K562 (cell line): ENCODE data around the gene NEB. TPM values are rescaled to one million over a fixed set of nuclear protein-coding genes. Genes with fewer than 3 reads are reported as not detected.

Source experiments
- BRD4 ChIP-seq: fragments of 200-600 bp; sonication (generic); IDR thresholded peaks from 2 replicates; pipeline ENCODE4 v1.6.1; 2017; ENCODE audit warnings: inconsistent platforms
- CBX5 ChIP-seq: IDR thresholded peaks from 2 replicates; pipeline ENCODE4 v1.6.1; 2014; ENCODE audit warnings: low read depth, borderline replicate concordance
- ELF1 ChIP-seq: fragments of 200-800 bp; sonication (Bioruptor generic); IDR thresholded peaks from 2 replicates; pipeline ENCODE4 v1.6.1; 2016; ENCODE audit warnings: missing genetic modification characterization, missing compliant biosample characterization
- EP400 ChIP-seq: fragments of 450-650 bp; IDR thresholded peaks from 2 replicates; pipeline ENCODE4 v1.6.1; 2017; ENCODE audit warnings: antibody characterized with exemption, mild to moderate bottlenecking, moderate library complexity
- FUS ChIP-seq: fragments of 200-400 bp; formaldehyde crosslinking; optimal IDR thresholded peaks from 2 replicates; pipeline ENCODE3; 2017; ENCODE audit warnings: low read depth, low read length
- GATAD2A ChIP-seq: fragments of 450-650 bp; IDR thresholded peaks from 2 replicates; pipeline ENCODE4 v1.6.1; 2017
- L3MBTL2 ChIP-seq: fragments of 450-650 bp; IDR thresholded peaks from 2 replicates; pipeline ENCODE4 v1.6.1; 2016; ENCODE audit warnings: mild to moderate bottlenecking, moderate library complexity
- RAD21 ChIP-seq, 2 experiments: fragments of 250-450 bp in 1 of 2; fragments of 450-650 bp in 1 of 2; sonication (Bioruptor Pico) in 1 of 2; formaldehyde crosslinking in 1 of 2; IDR thresholded peaks in 1 of 2; conservative IDR thresholded peaks in 1 of 2; 2 replicates each; pipeline versions ENCODE4 v1.4.0 to v1.8.0; 2020 to 2022; ENCODE audit warnings: mild to moderate bottlenecking in 2 of 2, moderate library complexity in 1 of 2
- RCOR1 ChIP-seq, 2 experiments: IDR thresholded peaks; 2 replicates each; pipeline ENCODE4 v1.6.1; 2012; ENCODE audit warnings: low read depth in 2 of 2, low read length in 2 of 2, borderline replicate concordance in 1 of 2, improper control_type of control experiment in 1 of 2
- SIX5 ChIP-seq, 2 experiments: IDR thresholded peaks; 2 replicates each; pipeline ENCODE4 v1.6.1; 2011; ENCODE audit warnings: low read length in 2 of 2, borderline replicate concordance in 1 of 2, low read depth in 1 of 2, mild to moderate bottlenecking in 1 of 2, moderate library complexity in 1 of 2; ENCODE audit not compliant: insufficient read depth in 1 of 2
- SREBF2 ChIP-seq: sonication (generic); formaldehyde crosslinking; IDR thresholded peaks from 2 replicates; pipeline ENCODE4 v1.4.0; 2020; ENCODE audit warnings: mild to moderate bottlenecking, missing genetic modification reagents
- ZNF3 ChIP-seq: fragments of 250-450 bp; sonication (Bioruptor Pico); IDR thresholded peaks from 2 replicates; pipeline ENCODE4 v1.5.0; 2021; ENCODE audit warnings: mild to moderate bottlenecking, moderate library complexity
- ZNF347 ChIP-seq: fragments of 450-650 bp; formaldehyde crosslinking; IDR thresholded peaks from 2 replicates; pipeline ENCODE4 v1.4.0; 2020; ENCODE audit warnings: low read depth, mild to moderate bottlenecking, moderate library complexity
- ZNF696 ChIP-seq: fragments of 250-450 bp; sonication (Bioruptor Pico); conservative IDR thresholded peaks from 2 replicates; pipeline ENCODE4 v1.4.0; 2020; ENCODE audit warnings: mild to moderate bottlenecking, moderate library complexity
- ZSCAN29 ChIP-seq: fragments of 450-650 bp; IDR thresholded peaks from 2 replicates; pipeline ENCODE4 v1.6.1; 2017
- polyA plus RNA-seq, 8 experiments: library from polyadenylated mRNA; depleted of rRNA in 4 of 8; stranded (reverse) in 5 of 8; unstranded in 3 of 8; fragments of >200 nt; fragmentation: Nextera tagmentation in 2 of 8; fragmentation: Illumina TruSeq in 1 of 8; extraction: Ambion mirVana in 2 of 8; extraction: Trizol in 1 of 8; gene quantifications; 2 replicates each; pipeline versions ENCODE4 v1.2.1 to v1.2.3, GENCODE V29; 2011 to 2014; ENCODE audit warnings: inconsistent platforms in 1 of 8, missing spikeins in 1 of 8
- total RNA-seq, 7 experiments: library from RNA; depleted of rRNA in 6 of 7; stranded (reverse); fragments of >200 nt in 6 of 7; fragmentation: Illumina TruSeq in 2 of 7; extraction: Trizol in 2 of 7; gene quantifications; 2 replicates each; pipeline versions ENCODE4 v1.2.1 to v1.2.3, GENCODE V29; 2011 to 2021; ENCODE audit warnings: low replicate concordance in 1 of 7
- TF ChIP-seq, protein P1 (sequence below): fragments of 200-800 bp; sonication (Bioruptor generic); IDR thresholded peaks from 2 replicates; pipeline ENCODE4 v1.6.1; 2017; ENCODE audit warnings: missing genetic modification characterization, missing compliant biosample characterization
- TF ChIP-seq, protein P2 (sequence below), 2 experiments: fragments of 150-350 bp in 1 of 2; IDR thresholded peaks; 2 replicates each; pipeline ENCODE4 v1.6.1; 2012 to 2016; ENCODE audit warnings: low read depth in 2 of 2, low read length in 2 of 2, mild to moderate bottlenecking in 1 of 2, moderate library complexity in 1 of 2
- TF ChIP-seq, protein P3 (sequence below): fragments of 450-650 bp; IDR thresholded peaks from 2 replicates; pipeline ENCODE4 v1.6.1; 2016; ENCODE audit warnings: mild to moderate bottlenecking
- TF ChIP-seq, protein P4 (sequence below): fragments of 200-400 bp; formaldehyde crosslinking; IDR thresholded peaks from 2 replicates; pipeline ENCODE4 v1.6.1; 2017; ENCODE audit warnings: mild to moderate bottlenecking, low read depth, low read length, moderate library complexity

Gene NEB
- total and polyA plus RNA-seq, 9 of the 15 experiments (the other 6 are each of a cell fraction or from before 2014, with no cell fraction given), result 1.7 to 3.8 (median 2.9) TPM

DNA sequence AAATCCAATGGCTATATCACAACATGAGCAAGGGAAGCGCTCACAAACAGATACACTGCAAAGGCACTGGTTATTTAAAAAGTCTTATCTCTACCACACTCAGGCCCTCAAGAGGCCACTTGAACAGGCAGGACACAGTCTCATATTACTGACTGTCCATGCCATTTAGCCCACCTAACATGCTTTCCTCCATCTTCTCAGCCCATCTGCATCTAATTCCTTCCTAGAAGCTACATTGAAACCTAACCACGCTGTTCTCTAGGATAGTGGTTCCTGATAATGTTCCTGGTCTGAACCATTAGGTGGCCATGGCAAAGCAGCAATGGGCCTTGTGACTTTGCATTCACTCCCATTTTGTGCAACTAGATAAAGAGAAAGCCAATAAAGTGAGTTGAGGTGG lies 22.5 kb upstream of the NEB start (continued):
- TF ChIP-seq RAD21 (CRISPR knock-in tag; conservative IDR thresholded peaks at IDR 0.05 in 1 of 2, IDR thresholded peaks at IDR 0.05 in 1 of 2) (peak in 1 of 2 experiments; percentile 14; a peak in 1 of 4 replicates), FUS (no peak), ZNF3 (CRISPR knock-in tag) (no peak), BRD4 (no peak), EP400 (no peak), ZSCAN29 (no peak), ELF1 (tag) (no peak), ZNF696 (CRISPR knock-in tag) (no peak), L3MBTL2 (peak; percentile 31; the same call in 1 of the 2 replicates), SREBF2 (CRISPR knock-in tag) (0 out of 2 replicates have a peak, but pooled peaks have one; percentile 29), CBX5 (no peak), ZNF347 (no peak), GATAD2A (no peak), RCOR1 (IDR thresholded peaks at IDR 0.05; ENCODE audit: borderline replicate concordance in 1 of 2, low read depth in 2 of 2, low read length in 2 of 2) (peak in 1 of 2 experiments; percentile 49; a peak in 1 of 4 replicates), SIX5 (IDR thresholded peaks at IDR 0.05; ENCODE audit: borderline replicate concordance in 1 of 2, insufficient read depth in 1 of 2, low read depth in 1 of 2, low read length in 2 of 2) (no peak)
- TF ChIP-seq, protein P1, sequence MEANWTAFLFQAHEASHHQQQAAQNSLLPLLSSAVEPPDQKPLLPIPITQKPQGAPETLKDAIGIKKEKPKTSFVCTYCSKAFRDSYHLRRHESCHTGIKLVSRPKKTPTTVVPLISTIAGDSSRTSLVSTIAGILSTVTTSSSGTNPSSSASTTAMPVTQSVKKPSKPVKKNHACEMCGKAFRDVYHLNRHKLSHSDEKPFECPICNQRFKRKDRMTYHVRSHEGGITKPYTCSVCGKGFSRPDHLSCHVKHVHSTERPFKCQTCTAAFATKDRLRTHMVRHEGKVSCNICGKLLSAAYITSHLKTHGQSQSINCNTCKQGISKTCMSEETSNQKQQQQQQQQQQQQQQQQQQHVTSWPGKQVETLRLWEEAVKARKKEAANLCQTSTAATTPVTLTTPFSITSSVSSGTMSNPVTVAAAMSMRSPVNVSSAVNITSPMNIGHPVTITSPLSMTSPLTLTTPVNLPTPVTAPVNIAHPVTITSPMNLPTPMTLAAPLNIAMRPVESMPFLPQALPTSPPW (CRISPR knock-in tag), result no peak
- TF ChIP-seq, protein P2, sequence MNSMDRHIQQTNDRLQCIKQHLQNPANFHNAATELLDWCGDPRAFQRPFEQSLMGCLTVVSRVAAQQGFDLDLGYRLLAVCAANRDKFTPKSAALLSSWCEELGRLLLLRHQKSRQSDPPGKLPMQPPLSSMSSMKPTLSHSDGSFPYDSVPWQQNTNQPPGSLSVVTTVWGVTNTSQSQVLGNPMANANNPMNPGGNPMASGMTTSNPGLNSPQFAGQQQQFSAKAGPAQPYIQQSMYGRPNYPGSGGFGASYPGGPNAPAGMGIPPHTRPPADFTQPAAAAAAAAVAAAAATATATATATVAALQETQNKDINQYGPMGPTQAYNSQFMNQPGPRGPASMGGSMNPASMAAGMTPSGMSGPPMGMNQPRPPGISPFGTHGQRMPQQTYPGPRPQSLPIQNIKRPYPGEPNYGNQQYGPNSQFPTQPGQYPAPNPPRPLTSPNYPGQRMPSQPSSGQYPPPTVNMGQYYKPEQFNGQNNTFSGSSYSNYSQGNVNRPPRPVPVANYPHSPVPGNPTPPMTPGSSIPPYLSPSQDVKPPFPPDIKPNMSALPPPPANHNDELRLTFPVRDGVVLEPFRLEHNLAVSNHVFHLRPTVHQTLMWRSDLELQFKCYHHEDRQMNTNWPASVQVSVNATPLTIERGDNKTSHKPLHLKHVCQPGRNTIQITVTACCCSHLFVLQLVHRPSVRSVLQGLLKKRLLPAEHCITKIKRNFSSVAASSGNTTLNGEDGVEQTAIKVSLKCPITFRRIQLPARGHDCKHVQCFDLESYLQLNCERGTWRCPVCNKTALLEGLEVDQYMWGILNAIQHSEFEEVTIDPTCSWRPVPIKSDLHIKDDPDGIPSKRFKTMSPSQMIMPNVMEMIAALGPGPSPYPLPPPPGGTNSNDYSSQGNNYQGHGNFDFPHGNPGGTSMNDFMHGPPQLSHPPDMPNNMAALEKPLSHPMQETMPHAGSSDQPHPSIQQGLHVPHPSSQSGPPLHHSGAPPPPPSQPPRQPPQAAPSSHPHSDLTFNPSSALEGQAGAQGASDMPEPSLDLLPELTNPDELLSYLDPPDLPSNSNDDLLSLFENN (IDR thresholded peaks at IDR 0.05; ENCODE audit: low read depth in 2 of 2, low read length in 2 of 2), result no peak
- TF ChIP-seq, protein P3, sequence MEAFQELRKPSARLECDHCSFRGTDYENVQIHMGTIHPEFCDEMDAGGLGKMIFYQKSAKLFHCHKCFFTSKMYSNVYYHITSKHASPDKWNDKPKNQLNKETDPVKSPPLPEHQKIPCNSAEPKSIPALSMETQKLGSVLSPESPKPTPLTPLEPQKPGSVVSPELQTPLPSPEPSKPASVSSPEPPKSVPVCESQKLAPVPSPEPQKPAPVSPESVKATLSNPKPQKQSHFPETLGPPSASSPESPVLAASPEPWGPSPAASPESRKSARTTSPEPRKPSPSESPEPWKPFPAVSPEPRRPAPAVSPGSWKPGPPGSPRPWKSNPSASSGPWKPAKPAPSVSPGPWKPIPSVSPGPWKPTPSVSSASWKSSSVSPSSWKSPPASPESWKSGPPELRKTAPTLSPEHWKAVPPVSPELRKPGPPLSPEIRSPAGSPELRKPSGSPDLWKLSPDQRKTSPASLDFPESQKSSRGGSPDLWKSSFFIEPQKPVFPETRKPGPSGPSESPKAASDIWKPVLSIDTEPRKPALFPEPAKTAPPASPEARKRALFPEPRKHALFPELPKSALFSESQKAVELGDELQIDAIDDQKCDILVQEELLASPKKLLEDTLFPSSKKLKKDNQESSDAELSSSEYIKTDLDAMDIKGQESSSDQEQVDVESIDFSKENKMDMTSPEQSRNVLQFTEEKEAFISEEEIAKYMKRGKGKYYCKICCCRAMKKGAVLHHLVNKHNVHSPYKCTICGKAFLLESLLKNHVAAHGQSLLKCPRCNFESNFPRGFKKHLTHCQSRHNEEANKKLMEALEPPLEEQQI, result 0 out of 2 replicates have a peak, but pooled peaks have one; percentile 19
- TF ChIP-seq, protein P4, sequence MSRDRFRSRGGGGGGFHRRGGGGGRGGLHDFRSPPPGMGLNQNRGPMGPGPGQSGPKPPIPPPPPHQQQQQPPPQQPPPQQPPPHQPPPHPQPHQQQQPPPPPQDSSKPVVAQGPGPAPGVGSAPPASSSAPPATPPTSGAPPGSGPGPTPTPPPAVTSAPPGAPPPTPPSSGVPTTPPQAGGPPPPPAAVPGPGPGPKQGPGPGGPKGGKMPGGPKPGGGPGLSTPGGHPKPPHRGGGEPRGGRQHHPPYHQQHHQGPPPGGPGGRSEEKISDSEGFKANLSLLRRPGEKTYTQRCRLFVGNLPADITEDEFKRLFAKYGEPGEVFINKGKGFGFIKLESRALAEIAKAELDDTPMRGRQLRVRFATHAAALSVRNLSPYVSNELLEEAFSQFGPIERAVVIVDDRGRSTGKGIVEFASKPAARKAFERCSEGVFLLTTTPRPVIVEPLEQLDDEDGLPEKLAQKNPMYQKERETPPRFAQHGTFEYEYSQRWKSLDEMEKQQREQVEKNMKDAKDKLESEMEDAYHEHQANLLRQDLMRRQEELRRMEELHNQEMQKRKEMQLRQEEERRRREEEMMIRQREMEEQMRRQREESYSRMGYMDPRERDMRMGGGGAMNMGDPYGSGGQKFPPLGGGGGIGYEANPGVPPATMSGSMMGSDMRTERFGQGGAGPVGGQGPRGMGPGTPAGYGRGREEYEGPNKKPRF, result no peak
